ENCODE measurements around the gene SLC25A21.

DNA sequence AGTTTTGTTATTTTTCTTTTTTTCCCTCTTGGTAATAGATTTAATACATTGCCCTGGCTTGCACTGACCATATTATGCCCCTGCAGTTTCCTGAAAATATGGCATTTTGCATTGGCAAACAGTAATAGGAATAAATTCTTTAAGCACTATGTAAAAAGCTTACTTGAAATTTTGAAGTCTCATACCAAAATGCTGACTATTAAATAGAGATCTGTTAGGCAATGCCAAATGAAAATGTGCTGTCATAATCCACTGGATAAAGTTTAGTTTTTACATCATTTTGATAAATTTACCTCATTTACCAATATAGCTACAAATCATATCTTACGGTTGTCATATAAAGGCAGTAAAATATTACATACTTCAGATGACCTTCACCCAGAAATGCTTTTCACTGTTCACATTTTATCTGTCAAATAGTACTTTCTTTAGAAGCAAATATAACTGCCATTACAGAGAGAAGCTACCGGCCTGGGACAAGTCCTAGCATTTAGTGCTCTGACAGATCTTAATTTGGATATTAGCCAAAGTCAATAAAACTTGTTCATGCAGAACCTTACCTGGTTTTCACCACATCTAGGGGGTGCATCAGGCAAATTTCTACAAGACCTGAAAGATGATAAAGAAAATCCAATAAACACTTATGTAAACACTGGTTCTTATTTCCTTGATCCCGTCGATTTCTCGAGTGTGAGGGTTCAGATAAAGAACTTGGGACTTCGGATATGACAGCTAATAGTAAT is 297.8 kb downstream of the SLC25A21 start:
- TF ChIP-seq, protein P1, sequence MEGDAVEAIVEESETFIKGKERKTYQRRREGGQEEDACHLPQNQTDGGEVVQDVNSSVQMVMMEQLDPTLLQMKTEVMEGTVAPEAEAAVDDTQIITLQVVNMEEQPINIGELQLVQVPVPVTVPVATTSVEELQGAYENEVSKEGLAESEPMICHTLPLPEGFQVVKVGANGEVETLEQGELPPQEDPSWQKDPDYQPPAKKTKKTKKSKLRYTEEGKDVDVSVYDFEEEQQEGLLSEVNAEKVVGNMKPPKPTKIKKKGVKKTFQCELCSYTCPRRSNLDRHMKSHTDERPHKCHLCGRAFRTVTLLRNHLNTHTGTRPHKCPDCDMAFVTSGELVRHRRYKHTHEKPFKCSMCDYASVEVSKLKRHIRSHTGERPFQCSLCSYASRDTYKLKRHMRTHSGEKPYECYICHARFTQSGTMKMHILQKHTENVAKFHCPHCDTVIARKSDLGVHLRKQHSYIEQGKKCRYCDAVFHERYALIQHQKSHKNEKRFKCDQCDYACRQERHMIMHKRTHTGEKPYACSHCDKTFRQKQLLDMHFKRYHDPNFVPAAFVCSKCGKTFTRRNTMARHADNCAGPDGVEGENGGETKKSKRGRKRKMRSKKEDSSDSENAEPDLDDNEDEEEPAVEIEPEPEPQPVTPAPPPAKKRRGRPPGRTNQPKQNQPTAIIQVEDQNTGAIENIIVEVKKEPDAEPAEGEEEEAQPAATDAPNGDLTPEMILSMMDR (IDR thresholded peaks at IDR 0.05), result no peak
- TF ChIP-seq POLR2A (IDR thresholded peaks at IDR 0.05), result no peak

Measured in esophagus squamous epithelium (tissue), 4 donors.